IMR-90 (cell line): Measurements from ENCODE around the gene STX8. TPM values are rescaled to one million over a fixed set of nuclear protein-coding genes. Genes with fewer than 3 reads are reported as not detected.

Experiments
- ATAC-seq: fragments of 200-7000 bp; cut with Tn5 transposase; 2 replicates; pipeline ENCODE4 v1.9.1; 2020; ENCODE audit warnings: low read depth, mild to moderate bottlenecking, moderate library complexity
- BruUV-seq: library from RNA; stranded (reverse); fragments of 400-500 nt; replicated peaks from 2 replicates; lab custom pipeline; 2021; lab: Mats Ljungman, UMichigan
- CTCF ChIA-PET: fragments of 300-600 bp; formaldehyde crosslinking; extraction: SDS; loops from one replicate; lab custom pipeline; 2021; ENCODE audit warnings: antibody characterized with exemption; lab: Yijun Ruan, JAX
- POLR2A ChIA-PET: fragments of 300-600 bp; sonication (Branson Sonifier 250); formaldehyde crosslinking; loops from one replicate; lab custom pipeline; 2022; ENCODE audit warnings: antibody characterized with exemption; ENCODE audit not compliant: unreplicated experiment; lab: Charles Lee
- DNase-seq: peaks from one replicate; pipeline ENCODE4 v3.0.0; 2013
- H2AFZ ChIP-seq: replicated peaks from 2 replicates; pipeline ENCODE3; 2013; ENCODE audit warnings: low read length, mild to moderate bottlenecking; ENCODE audit not compliant: poor library complexity
- H2AK5ac ChIP-seq: 2 replicates; pipeline ENCODE4 v1.6.1; 2013; ENCODE audit warnings: low read depth, low read length, inconsistent platforms
- H2AK9ac ChIP-seq: replicated peaks from 2 replicates; pipeline ENCODE3; 2013; ENCODE audit warnings: mild to moderate bottlenecking, low read depth, low read length, moderate library complexity; ENCODE audit not compliant: poor library complexity
- H2BK120ac ChIP-seq: 2 replicates; pipeline ENCODE4 v1.6.1; 2013; ENCODE audit warnings: low read depth, low read length, inconsistent platforms
- H2BK15ac ChIP-seq: 3 replicates; pipeline ENCODE4 v1.6.1; 2013; ENCODE audit warnings: low read depth, low read length, inconsistent platforms
- H2BK20ac ChIP-seq: 2 replicates; pipeline ENCODE4 v1.6.1; 2013; ENCODE audit warnings: low read depth, mild to moderate bottlenecking, inconsistent platforms, low read length, moderate library complexity
- H2BK5ac ChIP-seq: 2 replicates; pipeline ENCODE4 v1.6.1; 2013; ENCODE audit warnings: mild to moderate bottlenecking, low read depth, low read length, inconsistent platforms; ENCODE audit not compliant: poor library complexity, severe bottlenecking
- H3K14ac ChIP-seq: replicated peaks from 2 replicates; pipeline ENCODE4 v1.6.1; 2013; ENCODE audit warnings: low read depth, low read length, inconsistent platforms
- H3K18ac ChIP-seq: 2 replicates; pipeline ENCODE4 v1.6.1; 2013; ENCODE audit warnings: low read depth, low read length, control low read depth
- H3K23ac ChIP-seq: 2 replicates; pipeline ENCODE4 v1.6.1; 2013; ENCODE audit warnings: low read depth, low read length, inconsistent platforms
- H3K27ac ChIP-seq: 2 replicates; pipeline ENCODE4 v1.5.1; 2013; ENCODE audit warnings: mild to moderate bottlenecking, control low read depth, low read length; ENCODE audit not compliant: insufficient read depth
- H3K27me3 ChIP-seq: 2 replicates; pipeline ENCODE4 v1.6.1; 2013; ENCODE audit warnings: low read length; ENCODE audit not compliant: control insufficient read depth, insufficient read depth
- H3K36me3 ChIP-seq: 2 replicates; pipeline ENCODE4 v1.6.1; 2013; ENCODE audit warnings: low read length, mixed read lengths; ENCODE audit not compliant: control insufficient read depth, insufficient read depth
- H3K4ac ChIP-seq: 2 replicates; pipeline ENCODE4 v1.6.1; 2013; ENCODE audit warnings: low read depth, low read length, inconsistent platforms
- H3K4me1 ChIP-seq: 2 replicates; pipeline ENCODE4 v1.6.1; 2013; ENCODE audit warnings: low read length, mixed read lengths; ENCODE audit not compliant: control insufficient read depth, insufficient read depth
- H3K4me2 ChIP-seq: 2 replicates; pipeline ENCODE4 v1.6.1; 2013; ENCODE audit warnings: low read depth, mild to moderate bottlenecking, control low read depth, low read length, moderate library complexity
- H3K4me3 ChIP-seq: 2 replicates; pipeline ENCODE4 v1.5.1; 2013; ENCODE audit warnings: low read depth, mild to moderate bottlenecking, control low read depth, low read length, moderate library complexity; ENCODE audit not compliant: insufficient read depth
- H3K56ac ChIP-seq: 2 replicates; pipeline ENCODE4 v1.6.1; 2013; ENCODE audit warnings: low read length, inconsistent platforms; ENCODE audit not compliant: insufficient read depth; ENCODE audit errors: extremely low read depth
- H3K79me1 ChIP-seq, 2 experiments: 2 replicates each; pipeline ENCODE4 v1.6.1; 2013; ENCODE audit warnings: low read length in 2 of 2, inconsistent platforms in 1 of 2, low read depth in 1 of 2
- H3K9ac ChIP-seq: 2 replicates; pipeline ENCODE4 v1.6.1; 2013; ENCODE audit warnings: low read depth, low read length, control low read depth
- H3K9me1 ChIP-seq: 2 replicates; pipeline ENCODE4 v1.6.1; 2013; ENCODE audit warnings: low read length, inconsistent platforms; ENCODE audit not compliant: insufficient read depth
- H3K9me3 ChIP-seq: 2 replicates; pipeline ENCODE4 v1.6.1; 2013; ENCODE audit warnings: low read length; ENCODE audit not compliant: control insufficient read depth, insufficient read depth
- H4K20me1 ChIP-seq: 2 replicates; pipeline ENCODE4 v1.6.1; 2013; ENCODE audit warnings: low read length, inconsistent platforms; ENCODE audit not compliant: insufficient read depth
- H4K5ac ChIP-seq: 2 replicates; pipeline ENCODE4 v1.6.1; 2013; ENCODE audit warnings: mild to moderate bottlenecking, low read depth, low read length, control low read depth
- H4K8ac ChIP-seq, 2 experiments: 2 replicates each; pipeline ENCODE4 v1.6.1; 2013; ENCODE audit warnings: low read depth in 2 of 2, low read length in 2 of 2, control low read depth in 1 of 2, inconsistent platforms in 1 of 2
- H4K91ac ChIP-seq: 2 replicates; pipeline ENCODE4 v1.6.1; 2013; ENCODE audit warnings: low read depth, low read length, inconsistent platforms; ENCODE audit not compliant: insufficient read depth
- BHLHE40 ChIP-seq: fragments of 150-350 bp; IDR thresholded peaks from 2 replicates; pipeline ENCODE4 v1.6.1; 2016; ENCODE audit warnings: mild to moderate bottlenecking, low read depth, low read length
- CEBPB ChIP-seq: IDR thresholded peaks from 2 replicates; pipeline ENCODE4 v1.6.1; 2012; ENCODE audit warnings: low read depth, low read length, improper control_type of control experiment
- CHD1 ChIP-seq: IDR thresholded peaks from 2 replicates; pipeline ENCODE4 v1.6.1; 2012; ENCODE audit warnings: low read depth, low read length, improper control_type of control experiment
- CTCF ChIP-seq: conservative IDR thresholded peaks from 2 replicates; pipeline ENCODE4 v1.5.1; 2012; ENCODE audit warnings: mild to moderate bottlenecking, low read depth, low read length, improper control_type of control experiment
- ELK1 ChIP-seq: fragments of 150-350 bp; IDR thresholded peaks from 2 replicates; pipeline ENCODE4 v1.6.1; 2016; ENCODE audit warnings: low read depth, mild to moderate bottlenecking, low read length, moderate library complexity, borderline replicate concordance
- FOS ChIP-seq: fragments of 150-350 bp; IDR thresholded peaks from 2 replicates; pipeline ENCODE4 v1.6.1; 2016; ENCODE audit warnings: low read depth, low read length
- MAFK ChIP-seq: IDR thresholded peaks from 2 replicates; pipeline ENCODE4 v1.6.1; 2012; ENCODE audit warnings: low read depth, low read length, improper control_type of control experiment
- MAZ ChIP-seq: IDR thresholded peaks from 2 replicates; pipeline ENCODE4 v1.6.1; 2012; ENCODE audit warnings: low read depth, mild to moderate bottlenecking, low read length, improper control_type of control experiment, moderate library complexity, borderline replicate concordance
- MXI1 ChIP-seq: IDR thresholded peaks from 2 replicates; pipeline ENCODE4 v1.6.1; 2012; ENCODE audit warnings: low read depth, mild to moderate bottlenecking, low read length, moderate library complexity, borderline replicate concordance
- NFE2L2 ChIP-seq: fragments of 150-350 bp; IDR thresholded peaks from 2 replicates; pipeline ENCODE4 v1.6.1; 2016; ENCODE audit warnings: low read depth, mild to moderate bottlenecking, low read length
- POLR2A ChIP-seq: IDR thresholded peaks from 2 replicates; pipeline ENCODE4 v1.6.1; 2012; ENCODE audit warnings: mild to moderate bottlenecking, low read depth, low read length
- RAD21 ChIP-seq: IDR thresholded peaks from 2 replicates; pipeline ENCODE4 v1.6.1; 2012; ENCODE audit warnings: low read length, improper control_type of control experiment
- RCOR1 ChIP-seq: IDR thresholded peaks from 2 replicates; pipeline ENCODE4 v1.6.1; 2012; ENCODE audit warnings: mild to moderate bottlenecking, low read length, improper control_type of control experiment; ENCODE audit not compliant: insufficient replicate concordance
- RFX5 ChIP-seq: IDR thresholded peaks from 2 replicates; pipeline ENCODE4 v1.8.0; 2012; ENCODE audit warnings: low read depth, mild to moderate bottlenecking, low read length, moderate library complexity
- SMC3 ChIP-seq: fragments of 150-350 bp; IDR thresholded peaks from 2 replicates; pipeline ENCODE4 v1.6.1; 2016; ENCODE audit warnings: low read depth, mild to moderate bottlenecking, antibody characterized with exemption, low read length, moderate library complexity
- USF2 ChIP-seq: fragments of 150-350 bp; IDR thresholded peaks from 2 replicates; pipeline ENCODE4 v1.6.1; 2017; ENCODE audit warnings: mild to moderate bottlenecking, antibody characterized with exemption, low read length, low read depth
- WGBS, 2 experiments: methylation state at CpG; one replicate each; pipeline versions ENCODE4 v1.1.5 to v1.1.7; 2013; ENCODE audit warnings: missing lambda C conversion rate in 2 of 2; ENCODE audit not compliant: insufficient read length in 1 of 2; ENCODE audit errors: extremely low coverage in 2 of 2; 5-methylcytosine and 5-hydroxymethylcytosine counted together
- dilution Hi-C: fragments of 300-500 bp; cut with HindIII; formaldehyde crosslinking; loops from one replicate; pipeline ENCODE4 v1.14.3; 2018; ENCODE audit warnings: low sequenced_read_pairs; ENCODE audit not compliant: unreplicated experiment
- in situ Hi-C: fragments of 300-500 bp; cut with MboI; formaldehyde crosslinking; loops from 3 replicates; pipeline ENCODE4 v1.14.3; 2019; ENCODE audit warnings: low sequenced_read_pairs, inconsistent platforms, mixed read lengths
- intact Hi-C: fragments of 100-400 bp; cut with micrococcal nuclease; formaldehyde crosslinking; loops from 2 replicates; pipeline ENCODE4 v1.10.0; 2022
- polyA plus RNA-seq, 3 experiments: library from polyadenylated mRNA; depleted of rRNA; stranded (reverse); fragments of >200 nt; gene quantifications; 2 replicates each; pipeline ENCODE4 v1.2.3, GENCODE V29; 2012; ENCODE audit warnings: low replicate concordance in 1 of 3
- total RNA-seq: library from RNA; depleted of rRNA; stranded (reverse); fragments of >200 nt; gene quantifications from 2 replicates; pipeline ENCODE4 v1.2.3, GENCODE V29; 2012

STX8 gene
- total and polyA plus RNA-seq, 2 of the 4 experiments (the other 2 are of a cell fraction): 26.5 to 47.0 TPM

GRCh38 chr17:9256361-9256750, 319.3 kb downstream of the STX8 start:
- dilution Hi-C loops: no loop called here
- 76% methylated on average over 3 of the region's 6 CpGs; no CpG with 5 or more reads in 1 of the 2 experiments for WGBS, 2 experiments
- Histone ChIP-seq H3K27me3 (no peaks in the 10 kb centered on the region), H2BK120ac (peak overlapping the region; percentile 63; the same call in 1 of the 2 replicates), H2BK15ac (peak overlapping the region; percentile 51; the same call in 1 of the 3 replicates), H4K20me1 (no peaks in the 10 kb centered on the region), H2AFZ (no peak overlapping the region), H2AK9ac (no peak overlapping the region), H3K23ac (no peak overlapping the region), H3K4me1 (peaks cover 15% of the 10 kb centered on the region), H2AK5ac (peak overlapping the region; percentile 51), H3K18ac (peak overlapping the region; percentile 81), H3K14ac (peak overlapping the region; percentile 45; the same call in 1 of the 2 replicates), H4K8ac (no peak overlapping the region; a peak in 2 of 4 replicates), H3K9ac (no peak overlapping the region), H3K36me3 (no peaks in the 10 kb centered on the region), H3K9me1 (peaks cover 6% of the 10 kb centered on the region), H3K4me2 (no peak overlapping the region), H3K27ac (peak overlapping the region; percentile 67; the same call in 1 of the 2 replicates), H2BK5ac (peak overlapping the region; percentile 0), H3K56ac (no peak overlapping the region), H4K5ac (peak overlapping the region; percentile 30; the same call in 1 of the 2 replicates), H4K91ac (no peak overlapping the region), H3K79me1 (no peaks in the 10 kb centered on the region), H3K4ac (peak overlapping the region; percentile 58; the same call in 1 of the 2 replicates), H2BK20ac (peak overlapping the region; percentile 57; the same call in 1 of the 2 replicates), H3K4me3 (no peak overlapping the region), H3K9me3 (no peaks in the 10 kb centered on the region)
- CTCF ChIA-PET: no interaction called here
- ATAC-seq (no peak; the same call in 1 of the 2 replicates), DNase-seq (no peak)
- intact Hi-C loops: no loop called here
- POLR2A ChIA-PET: no interaction called here
- no peak for TF ChIP-seq RCOR1
- no peak for TF ChIP-seq CHD1
- no peak for TF ChIP-seq MAZ
- no peak for TF ChIP-seq RFX5
- TF ChIP-seq RAD21: no peak
- no peak for TF ChIP-seq MXI1
- no peak for TF ChIP-seq ELK1
- no peak for TF ChIP-seq CEBPB
- TF ChIP-seq POLR2A: no peak
- TF ChIP-seq FOS: no peak
- no peak for TF ChIP-seq USF2
- no peak for TF ChIP-seq SMC3
- TF ChIP-seq CTCF: no peak
- TF ChIP-seq MAFK: no peak
- TF ChIP-seq NFE2L2: no peak
- no peak for TF ChIP-seq BHLHE40
- in situ Hi-C loops: no loop called here
- BruUV-seq: no TSS peak
